A549 (cell line): ENCODE results near the gene SLC40A1.

ENCODE experiments used
- CEBPB ChIP-seq, 2 experiments: fragments of >200 bp in 1 of 2; sonication (Bioruptor Twin) in 1 of 2; formaldehyde crosslinking in 1 of 2; IDR thresholded peaks; 2 replicates each; pipeline ENCODE4 v1.6.1; 2012 to 2016
- CHD2 ChIP-seq: fragments of 150-350 bp; IDR thresholded peaks from 2 replicates; pipeline ENCODE4 v1.6.1; 2014; ENCODE audit warnings: low read length; ENCODE audit not compliant: partially characterized antibody
- CHD4 ChIP-seq: fragments of 200-600 bp; sonication (generic); IDR thresholded peaks from 2 replicates; pipeline ENCODE4 v1.6.1; 2016; ENCODE audit warnings: antibody characterized with exemption, mild to moderate bottlenecking, borderline replicate concordance
- EP300 ChIP-seq, 2 experiments: fragments of >200 bp; sonication (Bioruptor Twin); formaldehyde crosslinking; IDR thresholded peaks; 2 replicates in 1 of 2; 3 replicates in 1 of 2; pipeline ENCODE4 v1.6.1; 2016 to 2017
- HDAC2 ChIP-seq: fragments of 200-600 bp; sonication (generic); IDR thresholded peaks from 2 replicates; pipeline ENCODE4 v1.6.1; 2016
- NR3C1 ChIP-seq: fragments of >200 bp; sonication (Bioruptor Twin); formaldehyde crosslinking; IDR thresholded peaks from 3 replicates; pipeline ENCODE4 v1.6.1; 2017
- PHF8 ChIP-seq: fragments of 200-600 bp; sonication (generic); IDR thresholded peaks from 2 replicates; pipeline ENCODE4 v1.6.1; 2016; ENCODE audit warnings: low read depth, mild to moderate bottlenecking, antibody characterized with exemption, moderate library complexity, borderline replicate concordance
- POLR2A ChIP-seq: IDR thresholded peaks from 2 replicates; pipeline ENCODE4 v1.6.1; 2012; ENCODE audit warnings: mild to moderate bottlenecking, low read length
- POLR2AphosphoS2 ChIP-seq: conservative IDR thresholded peaks from 2 replicates; pipeline ENCODE4 v1.6.1; 2012; ENCODE audit warnings: low read length, improper control_type of control experiment, inconsistent platforms
- RAD21 ChIP-seq, 2 experiments: fragments of >200 bp in 1 of 2; sonication (Bioruptor Twin) in 1 of 2; formaldehyde crosslinking in 1 of 2; IDR thresholded peaks in 1 of 2; conservative IDR thresholded peaks in 1 of 2; 2 replicates in 1 of 2; 3 replicates in 1 of 2; pipeline ENCODE4 v1.6.1; 2012 to 2018; ENCODE audit warnings: inconsistent platforms in 1 of 2
- ZFP36 ChIP-seq: fragments of 450-650 bp; IDR thresholded peaks from 2 replicates; pipeline ENCODE4 v1.6.1; 2014; ENCODE audit warnings: borderline replicate concordance; ENCODE audit not compliant: partially characterized antibody
- TF ChIP-seq, protein P1 (sequence below): fragments of >200 bp; sonication (Bioruptor Twin); formaldehyde crosslinking; IDR thresholded peaks from 3 replicates; pipeline ENCODE4 v1.5.1; 2016
- TF ChIP-seq, protein P2 (sequence below): IDR thresholded peaks from 2 replicates; pipeline ENCODE4 v1.6.1; 2012; ENCODE audit warnings: low read depth, borderline replicate concordance
- TF ChIP-seq, protein P3 (sequence below): IDR thresholded peaks from 2 replicates; pipeline ENCODE4 v1.6.1; 2012

DNA sequence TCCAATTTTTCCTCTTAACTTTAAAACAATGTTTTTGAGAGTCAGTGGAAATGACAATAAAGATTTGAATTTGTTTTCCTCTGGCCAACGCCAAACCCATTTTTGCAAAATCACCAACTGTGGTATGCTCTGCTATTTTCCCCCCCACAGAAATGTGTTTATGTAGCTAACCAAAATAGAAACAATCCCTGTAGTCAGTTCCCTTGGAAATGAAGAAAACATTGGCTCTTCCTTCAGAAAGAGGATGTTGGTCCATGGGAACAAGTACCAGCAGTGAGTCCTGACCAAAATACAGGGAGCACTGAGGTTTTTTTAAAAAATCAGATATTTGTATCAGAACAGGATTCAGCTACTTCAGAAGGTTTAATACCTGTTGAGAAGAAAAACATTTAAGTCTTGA lies 65.3 kb downstream of the SLC40A1 start:
- TF ChIP-seq, protein P1, sequence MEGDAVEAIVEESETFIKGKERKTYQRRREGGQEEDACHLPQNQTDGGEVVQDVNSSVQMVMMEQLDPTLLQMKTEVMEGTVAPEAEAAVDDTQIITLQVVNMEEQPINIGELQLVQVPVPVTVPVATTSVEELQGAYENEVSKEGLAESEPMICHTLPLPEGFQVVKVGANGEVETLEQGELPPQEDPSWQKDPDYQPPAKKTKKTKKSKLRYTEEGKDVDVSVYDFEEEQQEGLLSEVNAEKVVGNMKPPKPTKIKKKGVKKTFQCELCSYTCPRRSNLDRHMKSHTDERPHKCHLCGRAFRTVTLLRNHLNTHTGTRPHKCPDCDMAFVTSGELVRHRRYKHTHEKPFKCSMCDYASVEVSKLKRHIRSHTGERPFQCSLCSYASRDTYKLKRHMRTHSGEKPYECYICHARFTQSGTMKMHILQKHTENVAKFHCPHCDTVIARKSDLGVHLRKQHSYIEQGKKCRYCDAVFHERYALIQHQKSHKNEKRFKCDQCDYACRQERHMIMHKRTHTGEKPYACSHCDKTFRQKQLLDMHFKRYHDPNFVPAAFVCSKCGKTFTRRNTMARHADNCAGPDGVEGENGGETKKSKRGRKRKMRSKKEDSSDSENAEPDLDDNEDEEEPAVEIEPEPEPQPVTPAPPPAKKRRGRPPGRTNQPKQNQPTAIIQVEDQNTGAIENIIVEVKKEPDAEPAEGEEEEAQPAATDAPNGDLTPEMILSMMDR, result no peak
- TF ChIP-seq EP300 (IDR thresholded peaks at IDR 0.05), result no peak
- TF ChIP-seq RAD21 (conservative IDR thresholded peaks at IDR 0.05 in 1 of 2, IDR thresholded peaks at IDR 0.05 in 1 of 2), result no peak
- TF ChIP-seq CHD2, result no peak
- TF ChIP-seq POLR2A, result no peak
- TF ChIP-seq HDAC2, result no peak
- no peak for TF ChIP-seq ZFP36
- TF ChIP-seq, protein P2, sequence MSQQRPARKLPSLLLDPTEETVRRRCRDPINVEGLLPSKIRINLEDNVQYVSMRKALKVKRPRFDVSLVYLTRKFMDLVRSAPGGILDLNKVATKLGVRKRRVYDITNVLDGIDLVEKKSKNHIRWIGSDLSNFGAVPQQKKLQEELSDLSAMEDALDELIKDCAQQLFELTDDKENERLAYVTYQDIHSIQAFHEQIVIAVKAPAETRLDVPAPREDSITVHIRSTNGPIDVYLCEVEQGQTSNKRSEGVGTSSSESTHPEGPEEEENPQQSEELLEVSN, result no peak
- no peak for TF ChIP-seq POLR2AphosphoS2
- no peak for TF ChIP-seq PHF8
- no peak for TF ChIP-seq CHD4
- no peak for TF ChIP-seq NR3C1
- TF ChIP-seq, protein P3, sequence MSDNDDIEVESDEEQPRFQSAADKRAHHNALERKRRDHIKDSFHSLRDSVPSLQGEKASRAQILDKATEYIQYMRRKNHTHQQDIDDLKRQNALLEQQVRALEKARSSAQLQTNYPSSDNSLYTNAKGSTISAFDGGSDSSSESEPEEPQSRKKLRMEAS, result no peak
- TF ChIP-seq CEBPB (IDR thresholded peaks at IDR 0.05), result no peak
